HG02973 (cell line): Measurements from ENCODE around the gene TRIM16.
"Not testable (repeated sequence)": the region's sequence is repeated elsewhere in the genome, so short reads cannot be mapped to it uniquely, and the experiment has no call there.

Source experiments
- ATAC-seq: cut with Tn5 transposase; IDR thresholded peaks from one replicate; pipeline ENCODE4 v1.9.1; 2021; ENCODE audit warnings: moderate library complexity; ENCODE audit not compliant: unreplicated experiment

TRIM16 gene

DNA sequence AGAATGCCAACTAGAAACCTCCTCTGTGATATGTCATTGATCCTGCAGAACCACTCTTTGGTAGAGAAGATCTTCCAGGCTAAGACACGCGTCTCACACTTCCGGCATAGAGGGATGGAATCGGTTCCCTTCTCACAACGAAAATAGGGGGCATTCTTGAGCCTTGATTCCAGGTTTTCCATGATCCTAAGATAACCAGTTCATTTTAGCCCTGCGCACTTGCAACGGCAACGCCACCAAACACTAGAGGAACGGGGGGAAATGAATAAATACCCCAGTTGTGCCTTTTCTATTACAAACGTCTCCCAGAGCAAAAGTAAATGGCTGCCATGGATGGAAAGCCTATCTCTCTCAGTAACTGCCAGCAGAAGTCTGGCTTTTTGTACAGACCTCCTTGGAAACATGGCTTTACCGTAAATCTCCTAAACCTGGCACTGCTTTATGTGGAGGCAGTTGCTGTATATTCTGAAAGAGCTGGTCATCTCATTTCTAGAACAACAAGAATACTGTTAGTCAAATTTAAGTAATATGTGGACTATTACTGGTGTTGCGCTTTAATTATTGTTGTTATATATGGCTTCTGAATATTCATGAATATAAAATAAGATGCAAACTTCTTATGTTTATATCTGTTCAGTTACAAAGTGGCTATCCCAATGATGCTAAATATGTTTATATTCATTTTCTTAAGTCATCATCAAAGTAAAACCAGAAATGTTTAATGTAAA lies 64.6 kb downstream of the TRIM16 start, which contains the start of gene FBXW10B:
Gene FBXW10B (minus strand): TSS at position 374 of the 728 bp plus-strand sequence. CDS start 192 bp downstream, at position 182.
- ATAC-seq, result not testable (repeated sequence)

DNA sequence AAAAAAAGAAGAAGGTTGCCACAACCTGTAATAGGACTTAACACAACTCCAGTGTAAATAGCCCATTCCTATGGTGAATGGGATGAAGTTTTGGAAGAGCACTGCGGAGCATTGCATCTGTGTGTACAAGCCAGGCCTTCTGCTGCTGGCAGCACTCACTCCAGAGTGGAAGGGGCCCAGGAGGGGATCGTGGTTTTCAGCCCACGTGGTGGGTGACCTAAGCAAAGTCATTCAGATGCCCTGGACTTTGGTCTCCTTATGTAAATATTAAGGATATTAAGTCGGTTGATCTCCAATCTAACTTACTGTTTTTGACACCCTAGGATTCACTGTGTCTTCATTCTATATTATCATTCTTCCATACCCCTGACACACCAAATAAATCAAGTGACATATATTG lies 67.3 kb downstream of the TRIM16 start:
- ATAC-seq, result not testable (repeated sequence)

GRCh38 chr17:15615850-15616249 lies 68.3 kb downstream of the TRIM16 start:
- not testable (repeated sequence) for ATAC-seq

DNA sequence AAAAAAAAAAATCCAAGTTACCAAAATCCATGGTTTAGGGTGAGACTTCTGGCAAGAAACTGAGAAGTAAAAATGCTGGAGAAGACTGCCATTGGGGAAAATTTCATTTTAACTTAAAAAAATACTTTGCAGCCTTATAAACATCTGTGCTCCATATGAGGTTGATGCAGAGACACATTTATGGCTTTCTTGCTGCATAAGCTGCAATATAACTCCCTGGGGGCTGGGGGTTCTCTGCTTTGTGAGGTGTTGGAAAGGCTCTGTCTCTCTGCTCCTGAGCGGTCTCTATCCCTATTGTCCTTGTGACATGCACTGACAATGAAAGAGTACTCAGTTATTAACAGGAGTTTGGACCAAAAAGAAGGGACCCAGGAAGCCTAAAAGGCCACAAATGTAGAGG lies 71.0 kb downstream of the TRIM16 start:
- ATAC-seq, result not testable (repeated sequence)

- ATAC-seq, result not testable (repeated sequence)
Observed at GRCh38 chr17:15592960-15593359, 91.2 kb downstream of the TRIM16 start.

DNA sequence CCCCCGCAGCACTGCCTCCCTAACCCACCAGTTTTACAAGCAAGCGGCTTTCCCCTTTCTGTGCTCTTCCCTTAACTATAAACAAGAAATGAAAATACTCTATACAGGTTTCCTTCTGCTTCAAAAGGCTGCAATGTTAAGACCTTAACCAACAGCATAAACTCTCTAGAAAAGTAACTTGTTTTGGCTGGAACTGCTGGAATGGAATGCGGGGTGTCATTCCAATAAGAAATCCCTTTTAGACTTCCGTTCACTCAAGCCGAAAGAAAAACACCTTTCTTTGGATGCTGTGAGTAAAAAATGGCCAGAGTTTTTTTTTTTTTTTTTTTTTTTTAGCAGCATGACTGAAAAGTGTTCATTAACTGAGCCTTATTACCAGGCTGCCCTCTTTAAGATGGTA lies 92.1 kb downstream of the TRIM16 start:
- ATAC-seq, result not testable (repeated sequence)

- not testable (repeated sequence) for ATAC-seq
Observed at GRCh38 chr17:15590844-15591243, 93.3 kb downstream of the TRIM16 start.

- ATAC-seq, result not testable (repeated sequence)
Observed at GRCh38 chr17:15589544-15590536, 94.3 kb downstream of the TRIM16 start.

GRCh38 chr17:15588017-15588416 lies 96.1 kb downstream of the TRIM16 start:
- ATAC-seq, result not testable (repeated sequence)

DNA sequence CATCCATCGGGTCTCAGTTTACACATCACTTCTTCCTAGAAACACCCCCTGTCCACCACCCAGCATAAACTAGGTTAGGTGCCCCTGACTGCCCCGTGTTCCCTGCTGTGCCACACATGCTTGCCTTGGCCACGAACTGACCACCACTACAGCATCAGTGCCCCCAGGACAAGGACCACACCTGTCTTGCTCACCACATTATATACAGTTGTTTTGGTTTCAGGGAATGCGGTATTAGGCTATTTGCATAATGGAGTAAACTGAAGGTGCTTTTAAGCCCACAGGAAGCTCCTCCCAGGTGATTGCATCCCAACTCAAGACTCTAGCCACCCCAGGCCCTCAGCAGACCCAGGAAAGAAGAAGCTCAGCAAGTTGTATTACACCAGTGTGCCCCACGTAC lies 100.8 kb downstream of the TRIM16 start:
- ATAC-seq, result not testable (repeated sequence)

DNA sequence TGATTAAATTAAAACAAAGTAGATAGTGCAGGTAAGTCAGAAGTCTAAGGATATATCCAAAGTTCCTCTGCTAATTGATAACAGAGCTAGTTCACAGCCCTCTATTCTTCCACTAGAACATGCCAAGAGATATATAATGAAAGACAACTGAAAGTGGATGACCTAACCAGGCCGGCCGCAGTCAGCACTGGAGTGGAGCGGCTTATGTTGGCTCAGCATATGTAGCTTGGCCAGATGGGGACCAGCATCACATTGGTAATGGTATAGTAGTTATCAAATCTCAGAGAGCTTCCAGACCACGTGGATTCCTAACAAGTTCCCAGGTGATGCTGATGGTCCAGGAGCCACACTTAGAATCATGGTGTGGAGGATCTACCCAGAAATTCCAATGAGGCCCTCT lies 102.6 kb downstream of the TRIM16 start:
- not testable (repeated sequence) for ATAC-seq
